CD4-positive, alpha-beta memory T cell (primary cell): ENCODE measurements around the gene GIT2. TPM values are rescaled to one million over a fixed set of nuclear protein-coding genes. Genes with fewer than 3 reads are reported as not detected.
A peak's percentile ranks its signal among the peaks of the same experiment; 100 is the strongest.

Source experiments
- CTCF ChIA-PET: fragments of 350-600 bp; sonication (Branson Sonifier 250); formaldehyde crosslinking; loops from one replicate; lab custom pipeline; 2021; ENCODE audit warnings: inconsistent platforms; ENCODE audit not compliant: partially characterized antibody; lab: Charles Lee
- POLR2A ChIA-PET: fragments of 350-600 bp; sonication (Branson Sonifier 250); formaldehyde crosslinking; loops from one replicate; lab custom pipeline; 2021; ENCODE audit not compliant: partially characterized antibody; lab: Charles Lee
- DNase-seq, 5 donors: peaks; one replicate each; pipeline versions ENCODE4 v3.0.0 to v3.0.0-alpha.2; 2020 to 2022; ENCODE audit warnings: mixed read lengths in 1 of 5
- H3K27ac ChIP-seq: one replicate; pipeline ENCODE4 v1.7.0; 2013; ENCODE audit warnings: low read depth, low read length
- H3K27me3 ChIP-seq: 2 replicates; pipeline ENCODE4 v1.7.0; 2013; ENCODE audit warnings: mild to moderate bottlenecking, low read length, moderate library complexity; ENCODE audit not compliant: insufficient read depth
- H3K36me3 ChIP-seq: 2 replicates; pipeline ENCODE4 v1.7.0; 2013; ENCODE audit warnings: mild to moderate bottlenecking, low read length, moderate library complexity; ENCODE audit not compliant: insufficient read depth
- H3K4me1 ChIP-seq: 2 replicates; pipeline ENCODE4 v1.7.0; 2013; ENCODE audit warnings: mild to moderate bottlenecking, low read length, moderate library complexity; ENCODE audit not compliant: insufficient read depth
- H3K4me3 ChIP-seq, 2 donors: one replicate each; pipeline ENCODE4 v1.7.0; 2013; ENCODE audit warnings: low read length in 2 of 2, mild to moderate bottlenecking in 1 of 2
- H3K9me3 ChIP-seq, 2 donors: one replicate each; pipeline ENCODE4 v1.7.0; 2013; ENCODE audit warnings: low read length in 2 of 2, control low read depth in 1 of 2; ENCODE audit not compliant: control insufficient read depth in 1 of 2
- H3K27ac Mint-ChIP-seq, 7 donors: one replicate each; pipeline ENCODE4 v1.8.0; 2020 to 2021; ENCODE audit warnings: mixed read lengths in 7 of 7, mild to moderate bottlenecking in 6 of 7, inconsistent platforms in 3 of 7, moderate library complexity in 3 of 7
- H3K27me3 Mint-ChIP-seq, 2 donors: one replicate each; pipeline ENCODE4 v1.8.0; 2020 to 2021; ENCODE audit warnings: mixed read lengths in 2 of 2
- H3K36me3 Mint-ChIP-seq, 2 donors: one replicate each; pipeline ENCODE4 v1.8.0; 2020 to 2021; ENCODE audit warnings: mixed read lengths in 2 of 2, inconsistent platforms in 1 of 2, mild to moderate bottlenecking in 1 of 2
- H3K4me1 Mint-ChIP-seq, 4 donors: one replicate each; pipeline ENCODE4 v1.8.0; 2020 to 2021; ENCODE audit warnings: mixed read lengths in 4 of 4, mild to moderate bottlenecking in 1 of 4
- H3K4me3 Mint-ChIP-seq, 8 donors: one replicate each; pipeline ENCODE4 v1.8.0; 2020 to 2021; ENCODE audit warnings: mixed read lengths in 8 of 8, mild to moderate bottlenecking in 7 of 8, moderate library complexity in 6 of 8, inconsistent platforms in 3 of 8
- H3K9me3 Mint-ChIP-seq, 8 donors: one replicate each; pipeline ENCODE4 v1.8.0; 2020 to 2021; ENCODE audit warnings: mixed read lengths in 8 of 8, mild to moderate bottlenecking in 5 of 8, inconsistent platforms in 3 of 8, moderate library complexity in 1 of 8
- intact Hi-C: fragments of 100-400 bp; cut with micrococcal nuclease; formaldehyde crosslinking; loops from one replicate; pipeline ENCODE4 v1.15.1; 2023
- polyA plus RNA-seq, 2 donors: library from polyadenylated mRNA; unstranded; fragments of 300-500 nt; fragmentation: Illumina TruSeq; gene quantifications; one replicate each; pipeline ENCODE4 v1.2.3, GENCODE V29; 2021
- total RNA-seq, 2 experiments: library from RNA; stranded (reverse); gene quantifications; one replicate each; pipeline ENCODE4 v1.2.3, GENCODE V29; 2021

GIT2 gene
- total and polyA plus RNA-seq, 4 experiments from 2014 or later: 83.1 to 149 (median 118) TPM

- peak overlapping the region in 2 of 7 donors; percentile 14 to 19 for H3K27ac Mint-ChIP-seq
- no peaks in the 10 kb centered on the region for H3K9me3 ChIP-seq
- peaks cover 66% of the 10 kb centered on the region for H3K36me3 ChIP-seq
- intact Hi-C loops: no loop called here
- no peaks in the 10 kb centered on the region for H3K27me3 Mint-ChIP-seq
- ChIA-PET POLR2A (interaction anchor here (1.1 to 2.0 kb wide), 2 partner anchors 12 to 34 kb away, joined by 3 to 5 read pairs; no protein-coding TSS in a partner anchor), CTCF (interaction anchor here (0.8 to 1.3 kb wide), 2 partner anchors 9 to 116 kb away, joined by 3 read pairs; no protein-coding TSS in a partner anchor)
- no peak overlapping the region for H3K4me3 Mint-ChIP-seq
- H3K4me1 Mint-ChIP-seq: peaks cover 3 to 21% (median 14%) of the 10 kb centered on the region in 4 donors
- peaks cover 57 to 68% of the 10 kb centered on the region in 2 donors for H3K36me3 Mint-ChIP-seq
- no peak overlapping the region for H3K27ac ChIP-seq
- no peak overlapping the region for H3K4me3 ChIP-seq
- H3K27me3 ChIP-seq: no peaks in the 10 kb centered on the region
- DNase-seq: no peak
- H3K9me3 Mint-ChIP-seq: no peaks in the 10 kb centered on the region
- H3K4me1 ChIP-seq: no peaks in the 10 kb centered on the region
Observed at GRCh38 chr12:109961612-109962011, 34.6 kb downstream of the GIT2 start.

- Mint-ChIP-seq H3K27ac (peak overlapping the region in 2 of 7 donors; percentile 14 to 48), H3K4me3 (no peak overlapping the region), H3K36me3 (peaks cover 56 to 70% of the 10 kb centered on the region in 2 donors), H3K4me1 (peaks cover 0 to 18% (median 14%) of the 10 kb centered on the region in 4 donors), H3K9me3 (no peaks in the 10 kb centered on the region), H3K27me3 (no peaks in the 10 kb centered on the region)
- H3K36me3 ChIP-seq: peaks cover 71% of the 10 kb centered on the region
- ChIA-PET POLR2A (interaction anchor here (1.1 to 2.0 kb wide), 2 partner anchors 12 to 34 kb away, joined by 3 to 5 read pairs; no protein-coding TSS in a partner anchor), CTCF (interaction anchor here (0.8 to 1.3 kb wide), 2 partner anchors 8 to 116 kb away, joined by 3 read pairs; no protein-coding TSS in a partner anchor)
- H3K27ac ChIP-seq: no peak overlapping the region
- intact Hi-C loops: no loop called here
- no peaks in the 10 kb centered on the region for H3K9me3 ChIP-seq
- no peak for DNase-seq
- H3K27me3 ChIP-seq: no peaks in the 10 kb centered on the region
- H3K4me1 ChIP-seq: no peaks in the 10 kb centered on the region
- no peak overlapping the region for H3K4me3 ChIP-seq
Observed at GRCh38 chr12:109961201-109961600, 35.0 kb downstream of the GIT2 start.

DNA sequence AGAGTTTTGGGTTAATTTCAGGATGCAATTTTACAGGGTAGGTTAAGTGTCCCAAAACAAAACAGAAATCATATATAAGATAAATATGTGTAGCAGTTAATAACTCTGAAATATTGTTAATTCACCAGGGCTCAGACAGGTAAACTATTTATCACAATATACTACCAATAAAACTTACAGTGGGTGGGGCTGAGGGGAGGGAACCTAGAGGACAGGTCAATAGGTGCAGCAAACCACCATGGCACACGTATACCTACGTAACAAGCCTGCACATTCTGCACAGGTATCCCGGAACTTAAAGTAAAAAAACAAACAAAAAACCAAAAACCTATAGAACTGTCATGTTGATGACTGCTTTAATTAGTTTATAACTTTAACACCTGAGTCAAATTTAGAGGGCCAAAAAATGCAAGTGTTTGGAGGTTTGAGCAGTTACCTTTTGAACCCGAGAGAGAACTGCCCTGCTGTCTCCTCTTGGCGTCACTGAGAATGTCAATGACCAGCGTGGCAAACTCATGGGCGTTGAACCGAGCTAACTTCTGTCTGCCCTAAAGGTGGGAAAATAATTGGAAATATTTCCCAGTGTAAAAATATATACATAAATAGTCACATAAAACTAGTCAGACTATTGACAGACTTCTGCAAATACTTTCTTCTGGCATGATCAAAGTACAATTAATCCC is 36.6 kb downstream of the GIT2 start:
- Mint-ChIP-seq H3K27me3 (no peaks in the 10 kb centered on the region), H3K27ac (peak overlapping the region in 2 of 7 donors; percentile 41 to 48), H3K4me3 (no peak overlapping the region), H3K4me1 (peaks cover 0 to 13% (median 10%) of the 10 kb centered on the region in 4 donors), H3K36me3 (peaks cover 59 to 68% of the 10 kb centered on the region in 2 donors), H3K9me3 (no peaks in the 10 kb centered on the region)
- H3K9me3 ChIP-seq: no peaks in the 10 kb centered on the region
- H3K27me3 ChIP-seq: no peaks in the 10 kb centered on the region
- no peak for DNase-seq
- H3K4me1 ChIP-seq: no peaks in the 10 kb centered on the region
- H3K36me3 ChIP-seq: peaks cover 63% of the 10 kb centered on the region
- ChIA-PET CTCF (interaction anchor here (0.6 kb wide), 1 partner anchor 83 kb away, joined by 3 read pairs; no protein-coding TSS in a partner anchor), POLR2A (no interaction called here)
- H3K4me3 ChIP-seq: no peak overlapping the region
- intact Hi-C loops: no loop called here
- H3K27ac ChIP-seq: no peak overlapping the region

DNA sequence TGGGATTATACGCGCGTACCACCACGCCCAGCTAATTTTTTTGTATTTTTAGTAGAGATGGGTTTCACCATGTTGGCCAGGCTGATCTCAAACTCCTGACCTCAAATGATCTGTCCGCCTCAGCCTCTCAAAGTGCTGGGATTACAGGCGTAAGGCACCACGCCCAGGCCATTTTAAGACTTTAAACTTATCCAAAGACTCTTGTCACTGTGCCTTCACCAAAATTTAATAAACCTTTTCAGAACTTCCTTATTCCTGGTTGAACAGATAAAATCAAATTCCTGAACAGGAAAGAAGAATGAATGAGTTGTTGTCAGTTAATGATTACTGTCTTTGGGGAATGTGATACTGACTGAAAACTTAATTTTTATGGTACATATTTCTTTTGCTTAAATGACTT is 37.8 kb downstream of the GIT2 start:
- H3K36me3 ChIP-seq: peaks cover 61% of the 10 kb centered on the region
- DNase-seq: no peak
- H3K9me3 Mint-ChIP-seq: no peaks in the 10 kb centered on the region
- no peak overlapping the region for H3K27ac ChIP-seq
- POLR2A ChIA-PET: interaction anchor here (0.6 kb wide), 1 partner anchor 9 kb away, joined by 4 read pairs; no protein-coding TSS in a partner anchor
- H3K4me1 Mint-ChIP-seq: peaks cover 0 to 7% (median 5%) of the 10 kb centered on the region in 4 donors
- no peak overlapping the region for H3K4me3 ChIP-seq
- CTCF ChIA-PET: no interaction called here
- peak overlapping the region in 3 of 7 donors; percentile 32 to 36 (median 35) for H3K27ac Mint-ChIP-seq
- H3K36me3 Mint-ChIP-seq: peaks cover 61 to 72% of the 10 kb centered on the region in 2 donors
- no peak overlapping the region for H3K4me3 Mint-ChIP-seq
- no peaks in the 10 kb centered on the region for H3K4me1 ChIP-seq
- no peaks in the 10 kb centered on the region for H3K27me3 ChIP-seq
- no peaks in the 10 kb centered on the region for H3K9me3 ChIP-seq
- intact Hi-C loops: no loop called here
- no peaks in the 10 kb centered on the region for H3K27me3 Mint-ChIP-seq

- Mint-ChIP-seq H3K27ac (peak overlapping the region in 4 of 7 donors; percentile 3 to 61 (median 36)), H3K9me3 (no peaks in the 10 kb centered on the region), H3K4me3 (no peak overlapping the region), H3K36me3 (peaks cover 54 to 81% of the 10 kb centered on the region in 2 donors), H3K27me3 (no peaks in the 10 kb centered on the region), H3K4me1 (peaks cover 2 to 5% (median 4%) of the 10 kb centered on the region in 4 donors)
- H3K4me3 ChIP-seq: no peak overlapping the region
- H3K27me3 ChIP-seq: no peaks in the 10 kb centered on the region
- intact Hi-C loops: no loop called here
- no peak overlapping the region for H3K27ac ChIP-seq
- CTCF ChIA-PET: interaction anchor here (1.0 to 1.1 kb wide), 2 partner anchors 8 to 60 kb away, joined by 3 read pairs; no protein-coding TSS in a partner anchor
- DNase-seq: no peak
- H3K9me3 ChIP-seq: no peaks in the 10 kb centered on the region
- POLR2A ChIA-PET: interaction anchor here (0.6 kb wide), 1 partner anchor 19 kb away, joined by 3 read pairs; no protein-coding TSS in a partner anchor
- H3K4me1 ChIP-seq: peaks cover under 1% of the 10 kb centered on the region
- peaks cover 65% of the 10 kb centered on the region for H3K36me3 ChIP-seq
Observed at GRCh38 chr12:109953656-109954055, 42.5 kb downstream of the GIT2 start.

- peak overlapping the region in 4 of 7 donors; percentile 27 to 87 (median 32) for H3K27ac Mint-ChIP-seq
- DNase-seq: no peak
- H3K27me3 Mint-ChIP-seq: no peaks in the 10 kb centered on the region
- Histone ChIP-seq H3K27me3 (no peaks in the 10 kb centered on the region), H3K4me1 (peaks cover 8% of the 10 kb centered on the region), H3K36me3 (peaks cover 66% of the 10 kb centered on the region), H3K27ac (no peak overlapping the region), H3K9me3 (no peaks in the 10 kb centered on the region), H3K4me3 (no peak overlapping the region)
- peak overlapping the region in 1 of 8 donors; percentile 29 for H3K4me3 Mint-ChIP-seq
- ChIA-PET POLR2A (no interaction called here), CTCF (interaction anchor here (1.0 to 1.1 kb wide), 2 partner anchors 9 to 61 kb away, joined by 3 read pairs; no protein-coding TSS in a partner anchor)
- H3K9me3 Mint-ChIP-seq: no peaks in the 10 kb centered on the region
- H3K4me1 Mint-ChIP-seq: peaks cover 7 to 13% (median 11%) of the 10 kb centered on the region in 4 donors
- intact Hi-C loops: no loop called here
- H3K36me3 Mint-ChIP-seq: peaks cover 54 to 85% of the 10 kb centered on the region in 2 donors
Observed at GRCh38 chr12:109952873-109953272, 43.3 kb downstream of the GIT2 start.
